ENCODE measurements around the gene GLTPD2.

GRCh38 chr17:4766723-4767122 is 22.0 kb upstream of the GLTPD2 start:
- no peak for TF ChIP-seq CTCF (IDR thresholded peaks at IDR 0.05)
- TF ChIP-seq EZH2 (IDR thresholded peaks at IDR 0.05; ENCODE audit: borderline replicate concordance, insufficient read depth, low read depth, low read length, poor library complexity, severe bottlenecking): no peak
